ENCODE measurements around the gene PRAME. TPM values are rescaled to one million over a fixed set of nuclear protein-coding genes. Genes with fewer than 3 reads are reported as not detected.

The PRAME gene
- total and polyA plus RNA-seq, 4 donors: 0.02 to 1.5 TPM; not detected in 2

GRCh38 chr22:22588485-22589164, 29.6 kb upstream of the PRAME start:
- 61 to 66% methylated on average over 12 of the region's 12 CpGs for WGBS, 2 donors
- Histone ChIP-seq H3K9ac (ENCODE audit: insufficient read depth in 1 of 2, low read length in 2 of 2) (no peak overlapping the region), H3K27ac (ENCODE audit: low read depth in 1 of 2, low read length in 1 of 2) (no peak overlapping the region), H3K9me3 (ENCODE audit: control insufficient read depth in 4 of 4, insufficient read depth in 3 of 4, low read length in 3 of 4) (no peaks in the 10 kb centered on the region), H3K36me3 (ENCODE audit: control insufficient read depth in 4 of 4, insufficient read depth in 4 of 4, low read length in 4 of 4) (no peaks in the 10 kb centered on the region), H3K4me1 (ENCODE audit: control insufficient read depth in 5 of 5, insufficient read depth in 5 of 5, low read length in 5 of 5) (no peaks in the 10 kb centered on the region), H3K27me3 (ENCODE audit: control insufficient read depth in 3 of 3, insufficient read depth in 3 of 3, low read length in 2 of 3) (no peaks in the 10 kb centered on the region), H3K4me3 (no peak overlapping the region)
- TF ChIP-seq CTCF (IDR thresholded peaks at IDR 0.05; ENCODE audit: control extremely low read depth, extremely low read depth): no peak
- no peak for ATAC-seq (ENCODE audit: insufficient read depth, low FRiP score)
- DNase-seq: peak in 1 of 3 donors; percentile 7

- H3K4me1 ChIP-seq (ENCODE audit: control insufficient read depth in 5 of 5, insufficient read depth in 5 of 5, low read length in 5 of 5): no peaks in the 10 kb centered on the region
- TF ChIP-seq CTCF (IDR thresholded peaks at IDR 0.05; ENCODE audit: control extremely low read depth, extremely low read depth): no peak
- no peak overlapping the region for H3K9ac ChIP-seq (ENCODE audit: insufficient read depth in 1 of 2, low read length in 2 of 2)
- DNase-seq (no peak), ATAC-seq (ENCODE audit: insufficient read depth, low FRiP score) (no peak)
- H3K9me3 ChIP-seq (ENCODE audit: control insufficient read depth in 4 of 4, insufficient read depth in 3 of 4, low read length in 3 of 4): no peaks in the 10 kb centered on the region
- peaks cover 0 to 4% (median 0%) of the 10 kb centered on the region in 3 donors for H3K27me3 ChIP-seq (ENCODE audit: control insufficient read depth in 3 of 3, insufficient read depth in 3 of 3, low read length in 2 of 3)
- H3K27ac ChIP-seq (ENCODE audit: low read depth in 1 of 2, low read length in 1 of 2): no peak overlapping the region
- WGBS, 2 donors: 78 to 95% methylated on average over 3 of the region's 3 CpGs
- no peaks in the 10 kb centered on the region for H3K36me3 ChIP-seq (ENCODE audit: control insufficient read depth in 4 of 4, insufficient read depth in 4 of 4, low read length in 4 of 4)
- no peak overlapping the region for H3K4me3 ChIP-seq
These were observed 28.6 kb upstream of the PRAME start for GRCh38 chr22:22587577-22588188.

- H3K9ac ChIP-seq (ENCODE audit: insufficient read depth in 1 of 2, low read length in 2 of 2): no peak overlapping the region
- DNase-seq (no peak), ATAC-seq (ENCODE audit: insufficient read depth, low FRiP score) (no peak)
- no peaks in the 10 kb centered on the region for H3K9me3 ChIP-seq (ENCODE audit: control insufficient read depth in 4 of 4, insufficient read depth in 3 of 4, low read length in 3 of 4)
- no peak overlapping the region for H3K27ac ChIP-seq (ENCODE audit: low read depth in 1 of 2, low read length in 1 of 2)
- no peak overlapping the region for H3K4me3 ChIP-seq
- no peaks in the 10 kb centered on the region for H3K4me1 ChIP-seq (ENCODE audit: control insufficient read depth in 5 of 5, insufficient read depth in 5 of 5, low read length in 5 of 5)
- 70 to 86% methylated on average over 3 of the region's 3 CpGs for WGBS, 2 donors
- TF ChIP-seq CTCF (IDR thresholded peaks at IDR 0.05; ENCODE audit: control extremely low read depth, extremely low read depth): no peak
- H3K36me3 ChIP-seq (ENCODE audit: control insufficient read depth in 4 of 4, insufficient read depth in 4 of 4, low read length in 4 of 4): no peaks in the 10 kb centered on the region
- peaks cover 0 to 4% (median 0%) of the 10 kb centered on the region in 3 donors for H3K27me3 ChIP-seq (ENCODE audit: control insufficient read depth in 3 of 3, insufficient read depth in 3 of 3, low read length in 2 of 3)
These were observed 25.7 kb upstream of the PRAME start for GRCh38 chr22:22584722-22585121.
